NCI-H446 treated with DMSO at 0.1 percent for 48 hours (cell line): ENCODE data around the gene COL18A1.
"Not testable (repeated sequence)": the region's sequence is repeated elsewhere in the genome, so short reads cannot be mapped to it uniquely, and the experiment has no call there.

ENCODE experiments used
- DNase-seq: peaks from one replicate; lab custom pipeline; 2025; lab: John Stamatoyannopoulos, UW

The COL18A1 gene

GRCh38 chr21:45494851-45495680 lies 90.1 kb downstream of the COL18A1 start:
- no peak for DNase-seq

- no peak for DNase-seq
Measured at GRCh38 chr21:45496151-45496967, 91.4 kb downstream of the COL18A1 start.

- no peak for DNase-seq
Measured at GRCh38 chr21:45496968-45497845, 92.2 kb downstream of the COL18A1 start.

- DNase-seq: no peak
Measured at GRCh38 chr21:45497846-45498645, 93.1 kb downstream of the COL18A1 start.

- DNase-seq: no peak
Measured at GRCh38 chr21:45498646-45499000, 93.7 kb downstream of the COL18A1 start.

- no peak for DNase-seq
Measured at GRCh38 chr21:45499201-45499750, 94.3 kb downstream of the COL18A1 start.

GRCh38 chr21:45499970-45500577 lies 95.1 kb downstream of the COL18A1 start:
- no peak for DNase-seq

- not testable (repeated sequence) for DNase-seq
Measured at GRCh38 chr21:45501081-45502005, 96.4 kb downstream of the COL18A1 start.

GRCh38 chr21:45502006-45502345 lies 97.0 kb downstream of the COL18A1 start:
- DNase-seq: no peak

GRCh38 chr21:45502600-45502999 lies 97.6 kb downstream of the COL18A1 start:
- DNase-seq: no peak

- not testable (repeated sequence) for DNase-seq
Measured at GRCh38 chr21:45503226-45503625, 98.3 kb downstream of the COL18A1 start.

- DNase-seq: no peak
Measured at GRCh38 chr21:45504021-45504515, 99.1 kb downstream of the COL18A1 start.

GRCh38 chr21:45504516-45505415 lies 99.8 kb downstream of the COL18A1 start:
- DNase-seq: no peak

GRCh38 chr21:45505416-45506021 lies 100.6 kb downstream of the COL18A1 start:
- DNase-seq: no peak

GRCh38 chr21:45506241-45506817 lies 101.4 kb downstream of the COL18A1 start:
- DNase-seq: no peak

- no peak for DNase-seq
Measured at GRCh38 chr21:45506836-45507522, 102.0 kb downstream of the COL18A1 start.

- no peak for DNase-seq
Measured at GRCh38 chr21:45507523-45507875, 102.5 kb downstream of the COL18A1 start.
